DOHH2 (cell line): ENCODE measurements around the gene PXMP2.

Experiments
- H3F3A ChIP-seq: fragments of 200-600 bp; sonication (generic), shearing (Covaris generic); 2 replicates; pipeline ENCODE4 v1.6.0; 2016; ENCODE audit warnings: antibody characterized with exemption, mild to moderate bottlenecking; ENCODE audit not compliant: control insufficient read depth, insufficient read depth
- H3K27ac ChIP-seq: fragments of 200-600 bp; sonication (generic); 2 replicates; pipeline ENCODE4 v1.5.1; 2014; ENCODE audit warnings: low read depth, mild to moderate bottlenecking, low read length, moderate library complexity
- H3K27me3 ChIP-seq: fragments of 200-600 bp; sonication (generic); 2 replicates; pipeline ENCODE4 v1.6.1; 2014; ENCODE audit warnings: mild to moderate bottlenecking, low read length, mixed read lengths; ENCODE audit not compliant: control insufficient read depth
- H3K36me3 ChIP-seq: fragments of 200-600 bp; sonication (generic); 2 replicates; pipeline ENCODE4 v1.6.1; 2014; ENCODE audit warnings: mild to moderate bottlenecking, low read length, moderate library complexity, mixed read lengths; ENCODE audit not compliant: control insufficient read depth
- H3K4me1 ChIP-seq: fragments of 200-600 bp; sonication (generic); 2 replicates; pipeline ENCODE4 v1.6.1; 2014; ENCODE audit warnings: mild to moderate bottlenecking, low read length, mixed read lengths; ENCODE audit not compliant: control insufficient read depth
- H3K4me2 ChIP-seq: fragments of 200-600 bp; sonication (generic); 2 replicates; pipeline ENCODE4 v1.6.0; 2014; ENCODE audit warnings: mild to moderate bottlenecking, low read length, moderate library complexity
- H3K4me3 ChIP-seq: fragments of 200-600 bp; sonication (generic); 2 replicates; pipeline ENCODE4 v1.5.1; 2014; ENCODE audit warnings: mild to moderate bottlenecking, low read length, mixed read lengths
- H3K79me2 ChIP-seq: fragments of 200-600 bp; sonication (generic); 2 replicates; pipeline ENCODE4 v1.6.1; 2014; ENCODE audit warnings: mild to moderate bottlenecking, low read length, mixed read lengths; ENCODE audit not compliant: control insufficient read depth
- H3K9me2 ChIP-seq: fragments of 200-600 bp; sonication (generic); replicated peaks from 2 replicates; pipeline ENCODE4 v1.6.1; 2014; ENCODE audit warnings: mild to moderate bottlenecking, low read length, mixed read lengths; ENCODE audit not compliant: control insufficient read depth
- H3K9me3 ChIP-seq: fragments of 200-600 bp; sonication (generic); 2 replicates; pipeline ENCODE4 v1.6.1; 2014; ENCODE audit warnings: antibody characterized with exemption, low read length, mixed read lengths; ENCODE audit not compliant: control insufficient read depth, insufficient read depth
- H4K20me1 ChIP-seq: fragments of 200-600 bp; sonication (generic); 2 replicates; pipeline ENCODE4 v1.6.0; 2014; ENCODE audit warnings: low read depth, mild to moderate bottlenecking, antibody characterized with exemption, low read length, moderate library complexity; ENCODE audit not compliant: control insufficient read depth, insufficient read depth
- CTCF ChIP-seq: fragments of 200-600 bp; sonication (generic); IDR thresholded peaks from one replicate; pipeline ENCODE4 v1.5.1; 2014; ENCODE audit warnings: antibody characterized with exemption, mild to moderate bottlenecking, low read depth, low read length; ENCODE audit not compliant: poor library complexity, severe bottlenecking
- EZH2phosphoT487 ChIP-seq: fragments of 200-600 bp; sonication (generic); IDR thresholded peaks from 2 replicates; pipeline ENCODE4 v1.6.1; 2017; ENCODE audit warnings: borderline replicate concordance, mild to moderate bottlenecking, antibody characterized with exemption, low read length, moderate library complexity, mixed read lengths

The PXMP2 gene

GRCh38 chr12:132735496-132735895 is 48.1 kb downstream of the PXMP2 start:
- Histone ChIP-seq H3K27ac (no peak overlapping the region), H3F3A (0 out of 2 replicates have a peak, but pooled peaks cover 2% of the 10 kb centered on the region), H3K79me2 (peaks cover 32% of the 10 kb centered on the region), H3K9me3 (no peaks in the 10 kb centered on the region), H3K36me3 (peaks cover 92% of the 10 kb centered on the region), H3K9me2 (no peaks in the 10 kb centered on the region), H4K20me1 (no peaks in the 10 kb centered on the region), H3K4me1 (no peaks in the 10 kb centered on the region), H3K4me3 (no peak overlapping the region), H3K27me3 (no peaks in the 10 kb centered on the region), H3K4me2 (no peak overlapping the region)
- TF ChIP-seq CTCF (no peak), EZH2phosphoT487 (no peak)

- Histone ChIP-seq H3F3A (0 out of 2 replicates have a peak, but pooled peaks cover 1% of the 10 kb centered on the region), H3K9me3 (no peaks in the 10 kb centered on the region), H4K20me1 (no peaks in the 10 kb centered on the region), H3K4me2 (no peak overlapping the region), H3K27ac (no peak overlapping the region), H3K27me3 (no peaks in the 10 kb centered on the region), H3K4me1 (no peaks in the 10 kb centered on the region), H3K36me3 (peaks cover 93% of the 10 kb centered on the region), H3K4me3 (no peak overlapping the region), H3K9me2 (no peaks in the 10 kb centered on the region), H3K79me2 (peaks cover 40% of the 10 kb centered on the region)
- TF ChIP-seq CTCF (no peak), EZH2phosphoT487 (no peak)
Observed at GRCh38 chr12:132736378-132736777, 49.0 kb downstream of the PXMP2 start.

- H3K4me2 ChIP-seq = no peak overlapping the region
- H3K4me3 ChIP-seq = no peak overlapping the region
- H4K20me1 ChIP-seq = no peaks in the 10 kb centered on the region
- no peaks in the 10 kb centered on the region for H3K4me1 ChIP-seq
- no peaks in the 10 kb centered on the region for H3K27me3 ChIP-seq
- TF ChIP-seq CTCF (no peak), EZH2phosphoT487 (no peak)
- H3F3A ChIP-seq = 0 out of 2 replicates have a peak, but pooled peaks cover 2% of the 10 kb centered on the region
- no peaks in the 10 kb centered on the region for H3K9me3 ChIP-seq
- H3K36me3 ChIP-seq = peaks cover 93% of the 10 kb centered on the region
- peaks cover 44% of the 10 kb centered on the region for H3K79me2 ChIP-seq
- H3K9me2 ChIP-seq = no peaks in the 10 kb centered on the region
- no peak overlapping the region for H3K27ac ChIP-seq
Observed at GRCh38 chr12:132736913-132737312, 49.5 kb downstream of the PXMP2 start.
